Naive thymus-derived CD8-positive, alpha-beta T cell (primary cell): ENCODE data around the gene STRA8. TPM values are rescaled to one million over a fixed set of nuclear protein-coding genes. Genes with fewer than 3 reads are reported as not detected.
A peak's percentile ranks its signal among the peaks of the same experiment; 100 is the strongest.

Source experiments
- ATAC-seq, 2 donors: fragments of 150-1000 bp; cut with Tn5 transposase in 1 of 2; sonication (Bioruptor Pico), chemical (Tn5 transposase) in 1 of 2; 1 replicate in 1 of 2; 2 replicates in 1 of 2; pipeline ENCODE4 v1.10.0; 2021; ENCODE audit warnings: mild to moderate bottlenecking in 2 of 2, moderate library complexity in 2 of 2
- POLR2A ChIA-PET: fragments of 350-600 bp; sonication (Branson Sonifier 250); formaldehyde crosslinking; loops from one replicate; lab custom pipeline; 2021; ENCODE audit warnings: antibody characterized with exemption; lab: Charles Lee
- DNase-seq, 10 donors: peaks; one replicate each; pipeline versions ENCODE4 v3.0.0 to v3.0.0-alpha.2; 2020 to 2022
- H3K27ac Mint-ChIP-seq, 10 donors: one replicate each; pipeline ENCODE4 v1.8.0; 2020 to 2022; ENCODE audit warnings: mild to moderate bottlenecking in 10 of 10, mixed read lengths in 10 of 10, moderate library complexity in 4 of 10, inconsistent platforms in 1 of 10
- H3K27me3 Mint-ChIP-seq, 5 donors: one replicate each; pipeline ENCODE4 v1.8.0; 2021 to 2022; ENCODE audit warnings: mixed read lengths in 5 of 5
- H3K36me3 Mint-ChIP-seq, 3 donors: one replicate each; pipeline ENCODE4 v1.8.0; 2020 to 2022; ENCODE audit warnings: mixed read lengths in 3 of 3, mild to moderate bottlenecking in 2 of 3, inconsistent platforms in 1 of 3
- H3K4me1 Mint-ChIP-seq, 4 donors: one replicate each; pipeline ENCODE4 v1.8.0; 2021 to 2022; ENCODE audit warnings: mixed read lengths in 4 of 4
- H3K4me3 Mint-ChIP-seq, 10 donors: one replicate each; pipeline ENCODE4 v1.8.0; 2020 to 2022; ENCODE audit warnings: mild to moderate bottlenecking in 10 of 10, mixed read lengths in 10 of 10, moderate library complexity in 6 of 10, inconsistent platforms in 1 of 10
- H3K9me3 Mint-ChIP-seq, 9 donors: one replicate each; pipeline ENCODE4 v1.8.0; 2020 to 2022; ENCODE audit warnings: mixed read lengths in 9 of 9, mild to moderate bottlenecking in 3 of 9, inconsistent platforms in 1 of 9, moderate library complexity in 1 of 9
- polyA plus RNA-seq, 3 donors: library from polyadenylated mRNA; unstranded; fragments of 300-500 nt; fragmentation: Illumina TruSeq; gene quantifications; one replicate each; pipeline ENCODE4 v1.2.3, GENCODE V29; 2021
- total RNA-seq, 8 experiments: library from RNA in 2 of 8; stranded (reverse) in 2 of 8; gene quantifications; one replicate each; pipeline ENCODE4 v1.2.3 and lab custom pipeline; 2021 to 2026

STRA8 gene, protein sequence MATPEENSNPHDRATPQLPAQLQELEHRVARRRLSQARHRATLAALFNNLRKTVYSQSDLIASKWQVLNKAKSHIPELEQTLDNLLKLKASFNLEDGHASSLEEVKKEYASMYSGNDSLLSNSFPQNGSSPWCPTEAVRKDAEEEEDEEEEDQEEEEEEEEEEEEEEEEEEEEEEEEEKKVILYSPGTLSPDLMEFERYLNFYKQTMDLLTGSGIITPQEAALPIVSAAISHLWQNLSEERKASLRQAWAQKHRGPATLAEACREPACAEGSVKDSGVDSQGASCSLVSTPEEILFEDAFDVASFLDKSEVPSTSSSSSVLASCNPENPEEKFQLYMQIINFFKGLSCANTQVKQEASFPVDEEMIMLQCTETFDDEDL
- total RNA-seq (not detected), polyA plus RNA-seq (not detected), total RNA-seq (lab: John Stamatoyannopoulos, UW) (0 to 0.08 (median 0) reads per million in 6 experiments)

DNA sequence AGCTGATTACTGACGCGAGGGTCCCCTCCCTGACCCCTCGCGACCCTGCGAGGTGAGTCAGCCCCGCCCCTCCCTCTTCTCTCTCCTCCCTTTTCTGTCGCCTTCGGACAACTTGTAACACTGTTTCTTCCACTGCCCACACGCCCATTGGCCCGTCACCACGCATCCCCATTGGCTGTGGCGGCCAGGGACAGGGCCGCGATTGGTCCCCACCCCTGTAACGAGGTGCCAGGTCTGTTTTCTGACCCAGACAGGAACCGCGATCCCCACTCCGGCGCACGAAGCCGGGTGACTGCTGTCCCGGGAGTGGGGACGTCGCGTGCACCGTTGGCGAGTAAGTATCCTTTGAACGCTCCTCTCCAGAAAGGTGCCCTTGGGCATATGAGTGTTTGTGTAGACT lies at the start of gene STRA8:
Gene STRA8, plus strand, starts transcription at position 269 of the 400 bp plus-strand sequence. CDS start 6,687 bp downstream, outside the sequence.
- Mint-ChIP-seq H3K4me3 (no peak within 1 kb of the TSS), H3K27me3 (peaks cover 0 to 3% (median 0%) of the 10 kb centered on the region in 5 donors), H3K36me3 (no peaks in the 10 kb centered on the region), H3K9me3 (peaks cover 0 to under 1% (median 0%) of the 10 kb centered on the region in 9 donors), H3K4me1 (peaks cover 0 to 14% (median 5%) of the 10 kb centered on the region in 4 donors), H3K27ac (no peak within 1 kb of the TSS)
- ATAC-seq (no peak), DNase-seq (no peak)
- POLR2A ChIA-PET: no interaction called here

DNA sequence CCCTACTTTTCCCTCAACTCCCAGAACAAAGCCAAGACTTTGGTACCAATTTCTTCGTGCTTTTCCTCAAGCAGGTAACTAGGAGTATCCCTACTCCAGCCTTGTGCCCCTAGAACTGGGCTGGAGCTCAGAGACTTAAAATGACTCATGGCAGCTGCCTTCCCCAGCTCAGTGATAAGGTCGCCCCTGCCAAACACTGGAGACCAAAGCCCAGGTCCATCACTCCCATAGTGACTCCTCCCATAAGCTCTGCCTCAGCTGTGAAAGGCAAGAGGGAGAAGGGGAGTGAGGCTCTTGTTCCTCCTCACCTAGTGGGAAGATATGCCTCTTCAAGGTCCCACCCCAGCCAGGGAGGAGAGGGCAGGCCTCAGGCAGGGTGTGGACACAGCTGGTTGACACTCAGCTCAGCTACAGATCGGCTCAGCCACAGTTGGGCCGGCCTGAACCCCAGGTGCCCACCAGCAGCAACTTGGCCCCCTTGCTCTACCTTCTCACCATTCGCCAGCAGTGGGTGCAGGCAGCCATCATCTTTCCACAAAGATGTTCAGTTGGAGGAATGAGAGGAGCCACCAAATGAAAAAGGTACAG lies 49.3 kb upstream of the STRA8 start:
- Mint-ChIP-seq H3K36me3 (peaks cover 44 to 85% (median 85%) of the 10 kb centered on the region in 3 donors), H3K27me3 (no peaks in the 10 kb centered on the region), H3K9me3 (peaks cover 7 to 40% (median 27%) of the 10 kb centered on the region in 9 donors), H3K4me3 (no peak overlapping the region), H3K27ac (no peak overlapping the region), H3K4me1 (peaks cover 0 to 5% (median 0%) of the 10 kb centered on the region in 4 donors)
- ATAC-seq (no peak), DNase-seq (no peak)
- POLR2A ChIA-PET: no interaction called here

DNA sequence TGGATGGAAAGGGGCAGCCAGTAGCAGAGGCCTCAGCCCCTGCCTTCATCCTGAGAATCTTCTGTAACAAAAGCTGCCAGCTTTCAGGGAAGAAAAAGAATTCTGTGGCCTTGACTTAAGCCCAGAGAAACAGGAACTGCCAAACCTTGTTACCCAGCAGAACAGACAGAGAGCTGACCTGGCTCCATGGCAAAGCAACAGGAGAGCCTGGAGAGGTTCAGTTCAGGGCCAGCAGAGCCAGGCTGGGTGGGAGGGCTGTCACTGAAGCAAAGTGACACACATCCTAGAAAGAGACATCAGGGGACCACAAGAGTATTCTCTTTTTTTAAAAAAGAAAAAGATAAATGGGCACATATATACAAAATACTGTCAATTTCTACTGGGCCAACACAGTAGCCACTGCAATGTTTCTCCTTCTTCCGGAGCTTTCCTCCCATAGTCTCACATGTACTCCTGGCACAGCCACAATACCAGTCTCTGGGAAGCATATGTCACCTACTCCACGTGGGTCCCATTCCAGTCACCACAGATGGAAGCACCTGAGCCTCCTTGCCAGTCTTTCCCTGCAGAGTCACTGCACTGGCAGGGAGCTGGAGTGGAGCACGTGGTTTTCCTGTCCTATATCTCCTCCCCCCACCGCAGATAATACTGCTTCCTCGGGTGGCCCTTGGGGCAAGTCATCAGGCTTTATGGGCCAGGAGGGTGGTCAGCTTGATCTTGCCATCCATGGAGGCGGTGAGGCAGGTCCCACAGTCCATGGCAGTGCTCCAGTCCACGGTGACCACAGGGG lies 48.0 kb upstream of the STRA8 start:
- Mint-ChIP-seq H3K4me1 (peaks cover 0 to 7% (median 0%) of the 10 kb centered on the region in 4 donors), H3K36me3 (peaks cover 34 to 93% (median 89%) of the 10 kb centered on the region in 3 donors), H3K4me3 (no peak overlapping the region), H3K27ac (peak overlapping the region in 4 of 10 donors; percentile 10 to 82 (median 22)), H3K9me3 (peaks cover 7 to 30% (median 22%) of the 10 kb centered on the region in 9 donors), H3K27me3 (no peaks in the 10 kb centered on the region)
- POLR2A ChIA-PET: interaction anchor here (0.8 to 1.4 kb wide), 3 partner anchors 15 to 23 kb away, joined by 3 read pairs; partner anchors contain the start of gene CYREN
- ATAC-seq: no peak
- no peak for DNase-seq

DNA sequence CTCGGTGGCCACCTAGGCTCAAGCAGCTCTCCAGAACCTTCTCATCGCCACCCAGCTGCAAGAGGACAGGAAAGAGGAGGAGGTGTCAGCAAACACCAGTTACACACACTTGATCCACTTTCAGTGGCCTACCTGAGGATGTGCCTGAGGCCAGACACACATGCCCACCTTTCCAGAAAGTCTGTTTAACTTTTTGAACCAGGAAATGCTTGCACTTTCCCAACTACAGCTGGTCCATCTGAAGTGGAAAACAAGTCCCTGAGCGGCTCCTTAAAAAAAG lies 47.4 kb upstream of the STRA8 start:
- Mint-ChIP-seq H3K27ac (peak overlapping the region in 1 of 10 donors; percentile 82), H3K4me3 (no peak overlapping the region), H3K36me3 (peaks cover 29 to 96% (median 88%) of the 10 kb centered on the region in 3 donors), H3K9me3 (peaks cover 7 to 24% (median 19%) of the 10 kb centered on the region in 9 donors), H3K27me3 (no peaks in the 10 kb centered on the region), H3K4me1 (peaks cover 0 to 7% (median 0%) of the 10 kb centered on the region in 4 donors)
- DNase-seq: no peak
- ATAC-seq: no peak
- POLR2A ChIA-PET: interaction anchor here (0.8 to 1.4 kb wide), 3 partner anchors 15 to 22 kb away, joined by 3 read pairs; partner anchors contain the start of gene CYREN

DNA sequence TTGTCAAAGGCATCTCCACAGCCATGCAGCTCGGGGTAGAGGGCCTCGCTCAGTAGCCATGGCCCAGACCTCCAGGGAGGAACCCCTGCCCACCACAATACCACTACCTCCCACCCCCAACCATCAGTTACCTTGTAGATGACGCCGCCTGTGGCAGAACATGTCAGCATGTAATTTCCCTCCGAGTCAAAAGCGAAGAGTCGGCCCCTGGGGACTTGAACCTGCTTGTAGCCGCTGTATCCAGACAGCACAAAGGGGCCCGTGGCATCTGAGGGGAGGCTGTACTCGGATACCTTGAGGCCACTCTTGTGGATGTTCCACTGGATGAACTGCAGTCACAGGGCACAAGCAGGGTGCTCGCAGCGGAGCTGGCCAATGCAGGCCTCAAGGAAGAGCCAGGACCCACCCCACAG lies 46.8 kb upstream of the STRA8 start:
- H3K36me3 Mint-ChIP-seq: peaks cover 23 to 96% (median 87%) of the 10 kb centered on the region in 3 donors
- POLR2A ChIA-PET: interaction anchor here (0.9 kb wide), 1 partner anchor 22 kb away, joined by 3 read pairs; no protein-coding TSS in a partner anchor
- H3K4me1 Mint-ChIP-seq: peaks cover 0 to 9% (median 0%) of the 10 kb centered on the region in 4 donors
- H3K9me3 Mint-ChIP-seq: peaks cover 5 to 19% (median 13%) of the 10 kb centered on the region in 9 donors
- ATAC-seq (no peak), DNase-seq (no peak)
- no peaks in the 10 kb centered on the region for H3K27me3 Mint-ChIP-seq
- peak overlapping the region in 3 of 10 donors; percentile 11 to 55 (median 53) for H3K27ac Mint-ChIP-seq
- H3K4me3 Mint-ChIP-seq: no peak overlapping the region

DNA sequence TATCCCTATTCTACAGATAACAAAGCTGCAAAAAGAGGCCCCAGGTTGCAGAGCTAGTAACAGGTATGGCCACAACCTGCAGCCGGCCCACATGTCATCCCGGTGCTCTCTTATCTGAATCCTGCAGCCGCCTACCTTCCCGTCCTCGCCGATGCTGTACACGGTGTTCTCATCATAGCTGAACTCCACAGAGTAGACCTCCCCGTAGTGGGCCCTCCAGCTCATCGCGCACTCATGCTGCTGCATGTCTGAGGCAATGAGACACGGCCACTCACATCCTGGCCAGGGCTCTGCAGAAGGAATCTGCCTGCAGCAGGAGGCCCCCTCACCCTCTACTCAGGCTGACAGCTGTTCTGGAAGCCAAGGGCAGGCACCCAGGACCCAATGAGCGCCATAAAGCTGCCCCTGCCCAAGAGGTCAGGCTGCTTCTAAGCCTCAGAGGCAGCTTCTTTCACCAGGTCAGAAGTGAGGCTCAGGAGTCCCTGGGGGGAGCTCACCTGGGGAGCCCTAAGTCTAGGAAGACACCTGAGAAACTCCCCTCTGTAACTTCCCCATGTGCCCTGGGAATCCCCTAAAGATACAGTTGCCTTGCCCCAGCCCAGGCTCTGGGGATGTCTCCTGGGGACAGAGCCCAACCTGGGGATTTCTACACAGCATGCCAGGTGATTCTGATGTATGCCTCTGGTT lies 45.2 kb upstream of the STRA8 start:
- peaks cover 19 to 97% (median 75%) of the 10 kb centered on the region in 3 donors for H3K36me3 Mint-ChIP-seq

DNA sequence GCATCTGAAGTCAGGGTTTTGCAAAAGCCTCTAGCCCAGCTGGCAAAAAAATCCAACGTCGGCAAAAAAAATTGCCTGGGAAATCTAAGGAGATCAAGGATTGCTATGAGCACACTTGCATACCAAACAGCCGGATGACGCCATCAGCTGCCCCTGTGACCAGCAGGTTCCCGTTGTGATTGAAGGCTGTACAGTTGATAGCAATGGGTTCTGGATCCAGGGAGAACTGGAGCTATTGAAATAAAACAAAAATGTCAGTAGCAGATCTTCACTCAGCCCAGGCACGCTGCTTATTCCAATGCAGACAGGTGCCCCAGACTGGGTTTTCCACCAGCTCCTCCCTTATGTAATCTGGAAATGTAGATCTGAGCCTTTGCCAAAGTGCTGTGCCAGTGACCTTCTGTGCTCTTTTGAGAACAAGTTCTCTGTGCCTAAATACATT lies 44.4 kb upstream of the STRA8 start:
- Mint-ChIP-seq H3K4me1 (peaks cover 0 to 4% (median 0%) of the 10 kb centered on the region in 4 donors), H3K36me3 (peaks cover 11 to 97% (median 74%) of the 10 kb centered on the region in 3 donors), H3K27me3 (no peaks in the 10 kb centered on the region), H3K9me3 (peaks cover 0 to 1% (median 0%) of the 10 kb centered on the region in 9 donors), H3K4me3 (no peak overlapping the region), H3K27ac (peak overlapping the region in 1 of 10 donors; percentile 15)
- no peak for DNase-seq
- ATAC-seq: no peak
- POLR2A ChIA-PET: no interaction called here

More for the DNA sequence above, 45.2 kb upstream of the STRA8 start:
- Mint-ChIP-seq H3K4me3 (no peak overlapping the region), H3K27me3 (no peaks in the 10 kb centered on the region), H3K9me3 (peaks cover 0 to 8% (median 3%) of the 10 kb centered on the region in 9 donors), H3K4me1 (peaks cover 0 to 7% (median 0%) of the 10 kb centered on the region in 4 donors), H3K27ac (peak overlapping the region in 2 of 10 donors; percentile 69 to 71)
- POLR2A ChIA-PET: no interaction called here
- DNase-seq (no peak), ATAC-seq (peak in 1 of 2 donors; percentile 36)

DNA sequence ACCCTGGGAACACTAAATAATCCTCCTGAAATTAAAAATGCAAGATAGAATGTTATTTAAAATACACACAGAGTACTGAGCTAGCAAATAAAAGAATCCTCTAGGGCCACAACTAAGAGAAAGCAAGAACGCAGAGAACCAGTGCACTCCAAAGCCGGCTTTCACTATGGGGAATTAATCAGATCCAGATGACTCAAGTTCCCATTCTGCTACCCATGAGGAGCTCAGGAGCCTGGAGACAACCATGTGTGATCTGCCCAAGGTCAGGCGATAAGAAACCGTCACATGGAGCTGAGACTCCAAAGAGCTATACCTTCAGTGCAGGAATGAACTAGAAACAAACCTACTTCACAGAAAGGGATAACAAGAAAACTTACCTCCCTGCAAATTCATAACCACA lies 43.7 kb upstream of the STRA8 start:
- Mint-ChIP-seq H3K27ac (peak overlapping the region in 1 of 10 donors; percentile 15), H3K27me3 (no peaks in the 10 kb centered on the region), H3K9me3 (no peaks in the 10 kb centered on the region), H3K36me3 (peaks cover 7 to 97% (median 71%) of the 10 kb centered on the region in 3 donors), H3K4me3 (no peak overlapping the region), H3K4me1 (peaks cover 0 to 4% (median 0%) of the 10 kb centered on the region in 4 donors)
- ATAC-seq (no peak), DNase-seq (no peak)
- POLR2A ChIA-PET: no interaction called here

DNA sequence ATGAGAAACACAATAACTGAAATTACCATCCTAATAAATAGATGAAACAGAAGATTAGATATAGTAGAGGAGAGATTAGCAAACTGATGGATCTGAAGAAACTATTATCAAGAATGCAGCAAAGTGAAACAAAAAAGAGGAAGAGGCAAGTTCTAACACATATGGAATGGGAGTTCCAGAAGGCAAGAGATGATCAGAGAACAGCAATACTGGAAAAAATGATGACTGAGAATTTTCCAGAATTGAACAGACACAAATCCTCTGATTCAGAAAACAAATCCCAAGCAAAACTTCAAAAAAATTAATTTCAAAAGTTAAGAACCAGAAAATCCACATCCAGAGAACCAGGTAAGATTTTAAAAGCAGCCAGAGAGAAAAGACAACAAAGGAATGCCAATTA lies 42.9 kb upstream of the STRA8 start:
- H3K9me3 Mint-ChIP-seq: no peaks in the 10 kb centered on the region
- H3K27ac Mint-ChIP-seq: peak overlapping the region in 2 of 10 donors; percentile 5 to 57
- H3K4me3 Mint-ChIP-seq: no peak overlapping the region
- peaks cover 0 to 4% (median 0%) of the 10 kb centered on the region in 4 donors for H3K4me1 Mint-ChIP-seq
- no peaks in the 10 kb centered on the region for H3K27me3 Mint-ChIP-seq
- H3K36me3 Mint-ChIP-seq: peaks cover 7 to 97% (median 67%) of the 10 kb centered on the region in 3 donors
- DNase-seq (no peak), ATAC-seq (no peak)
- POLR2A ChIA-PET: no interaction called here

DNA sequence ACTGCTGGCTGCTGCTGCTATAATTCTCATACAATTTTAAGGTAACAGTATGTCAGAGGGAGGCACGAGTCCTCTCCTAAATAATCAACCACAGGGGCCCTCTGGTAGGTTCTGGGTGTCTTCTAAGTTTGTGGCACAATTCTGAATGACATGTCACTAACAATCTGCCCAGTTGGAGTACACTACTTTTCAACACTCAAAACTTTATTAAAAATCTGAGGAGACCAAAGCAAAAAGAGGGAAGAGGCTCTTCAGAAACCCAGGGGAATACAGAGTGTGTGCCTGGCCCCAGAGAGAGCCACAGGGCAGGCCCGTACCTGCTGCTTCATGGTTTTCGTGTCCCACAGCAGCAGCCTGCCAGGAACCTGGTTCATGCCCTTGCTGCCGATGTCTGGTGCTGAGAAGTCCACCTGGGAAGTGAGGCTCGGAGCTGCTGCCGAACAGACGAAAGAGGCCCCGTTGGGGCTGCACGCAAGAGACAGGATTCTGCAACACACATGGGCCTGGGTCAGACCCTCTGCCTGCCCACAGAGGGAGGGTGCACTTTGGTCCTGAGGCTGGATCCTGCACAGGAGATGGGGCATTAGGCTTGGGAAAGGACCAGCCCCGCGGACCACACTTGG lies 40.6 kb upstream of the STRA8 start:
- no peak overlapping the region for H3K4me3 Mint-ChIP-seq
- POLR2A ChIA-PET: no interaction called here
- H3K9me3 Mint-ChIP-seq: no peaks in the 10 kb centered on the region
- peaks cover 0 to 4% (median 0%) of the 10 kb centered on the region in 4 donors for H3K4me1 Mint-ChIP-seq
- H3K27me3 Mint-ChIP-seq: no peaks in the 10 kb centered on the region
- no peak overlapping the region for H3K27ac Mint-ChIP-seq
- peaks cover 7 to 98% (median 53%) of the 10 kb centered on the region in 3 donors for H3K36me3 Mint-ChIP-seq
- DNase-seq (no peak), ATAC-seq (no peak)

DNA sequence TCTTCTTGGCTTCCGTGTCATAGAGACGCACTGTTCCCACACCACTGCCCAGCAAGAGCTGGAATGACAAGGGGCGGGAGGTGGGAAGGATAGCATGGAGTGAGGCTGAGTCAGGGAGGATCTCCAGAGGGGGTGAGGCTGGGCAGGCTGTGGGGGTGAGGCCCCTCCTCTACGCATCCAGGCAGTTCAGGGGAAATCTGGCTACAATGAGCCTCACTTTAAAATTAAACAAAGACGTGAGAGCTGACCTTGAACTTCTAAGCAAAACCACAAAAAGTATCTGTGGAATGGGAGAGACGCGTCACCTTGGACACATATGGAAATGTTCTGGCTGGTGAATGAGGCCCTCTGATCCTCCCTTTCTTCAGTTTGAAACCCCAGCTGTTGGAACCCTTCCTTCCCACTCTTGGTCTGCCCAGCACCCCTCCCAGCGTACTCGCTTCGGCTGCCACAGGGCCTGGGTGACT lies 40.0 kb upstream of the STRA8 start:
- H3K27me3 Mint-ChIP-seq: no peaks in the 10 kb centered on the region
- H3K27ac Mint-ChIP-seq: peak overlapping the region in 2 of 10 donors; percentile 17 to 37
- ATAC-seq: no peak
- H3K4me1 Mint-ChIP-seq: peaks cover 0 to 4% (median 0%) of the 10 kb centered on the region in 4 donors
- H3K36me3 Mint-ChIP-seq: peaks cover 7 to 97% (median 53%) of the 10 kb centered on the region in 3 donors
- no peaks in the 10 kb centered on the region for H3K9me3 Mint-ChIP-seq
- DNase-seq: no peak
- POLR2A ChIA-PET: interaction anchor here (1.2 kb wide), 1 partner anchor 17 kb away, joined by 4 read pairs; the partner anchor contains the start of gene WDR91
- no peak overlapping the region for H3K4me3 Mint-ChIP-seq
